ENCODE results near the gene TIAM1.

- no peak for TF ChIP-seq CTCF (IDR thresholded peaks at IDR 0.05; ENCODE audit: low read depth, low read length, poor library complexity, severe bottlenecking)
- TF ChIP-seq EZH2phosphoT487 (IDR thresholded peaks at IDR 0.05; ENCODE audit: borderline replicate concordance, low read length), result no peak
Measured at GRCh38 chr21:31157756-31158155, 186.3 kb downstream of the TIAM1 start.

Measured in DOHH2 (cell line).